ENCODE data around the gene ISOC2. TPM values are rescaled to one million over a fixed set of nuclear protein-coding genes. Genes with fewer than 3 reads are reported as not detected.
A peak's percentile ranks its signal among the peaks of the same experiment; 100 is the strongest.

Gene ISOC2
- total and polyA plus RNA-seq, 9 of the 15 experiments (the other 6 are each of a cell fraction or from before 2014, with no cell fraction given), result 1.2 to 229 (median 58.3) TPM

DNA sequence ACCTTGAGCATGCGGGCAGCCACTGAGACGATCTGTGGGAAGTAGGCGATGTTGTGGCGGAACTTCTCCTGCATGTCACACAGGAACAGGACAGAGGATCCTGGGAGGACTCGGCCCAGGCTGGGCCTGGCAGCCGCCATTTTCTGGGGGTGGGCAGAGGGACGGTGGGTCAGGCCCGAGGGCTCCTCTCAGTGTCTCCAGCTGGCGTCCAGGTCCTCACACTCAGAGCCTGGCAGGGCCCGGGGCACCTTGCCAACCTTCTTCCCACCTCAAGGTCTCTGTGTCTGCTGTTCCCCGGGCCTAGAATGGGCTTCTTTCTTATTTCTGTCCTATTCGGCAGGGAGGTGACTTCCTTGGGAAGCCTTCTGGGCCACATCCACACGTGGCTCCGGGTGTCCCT lies 5.1 kb downstream of the ISOC2 start:
- ChIA-PET POLR2A (interaction anchor here (0.7 kb wide), 1 partner anchor 49 kb away, joined by 3 read pairs; the partner anchor contains the start of gene UBE2S), CTCF (ENCODE audit: low intra/inter-chr PET ratio) (no interaction called here)
- WGBS (ENCODE audit: insufficient coverage, low coverage, missing lambda C conversion rate), result 96% methylated on average over 11 of the region's 14 CpGs
- H3K9me1 ChIP-seq (ENCODE audit: control insufficient read depth, insufficient read depth, low read length), result no peaks in the 10 kb centered on the region
- in situ Hi-C loops (cut with MboI), result no loop called here
- peaks cover 19 to 73% of the 10 kb centered on the region in 2 experiments for H3K4me1 ChIP-seq (replicated peaks in 1 of 2; ENCODE audit: control insufficient read depth in 2 of 2, insufficient read depth in 2 of 2, low read length in 2 of 2)
- H3K9me3 ChIP-seq (replicated peaks; ENCODE audit: control insufficient read depth, insufficient read depth, low read depth, low read length), result no peaks in the 10 kb centered on the region
- H3K79me2 ChIP-seq (ENCODE audit: control insufficient read depth, insufficient read depth, low read length), result peaks cover 39% of the 10 kb centered on the region
- no TSS peak for BruUV-seq (replicated peaks)
- no peaks in the 10 kb centered on the region; the same call in 1 of the 2 replicates for H4K20me1 ChIP-seq (replicated peaks; ENCODE audit: control insufficient read depth, insufficient read depth, low read length)
- no peak overlapping the region for H3K4me3 ChIP-seq
- H3K36me3 ChIP-seq (ENCODE audit: control insufficient read depth, insufficient read depth, low read length), result peaks cover 41% of the 10 kb centered on the region; the same call in 2 of the 3 replicates
- TF ChIP-seq FOXJ3 (CRISPR knock-in tag; IDR thresholded peaks at IDR 0.05) (no peak), POLR3A (IDR thresholded peaks at IDR 0.05; ENCODE audit: borderline replicate concordance, extremely low read depth, insufficient read depth, insufficient read length) (no peak), POLR2G (IDR thresholded peaks at IDR 0.05; ENCODE audit: low read depth, low read length) (0 out of 2 replicates have a peak, but pooled peaks have one; percentile 32), ARID2 (IDR thresholded peaks at IDR 0.05) (no peak)
- no peak for FAIRE-seq
- no peak for ATAC-seq
- no peaks in the 10 kb centered on the region; a peak in 1 of 5 replicates for H3K27me3 ChIP-seq (ENCODE audit: control insufficient read depth in 2 of 2, insufficient read depth in 2 of 2, low read length in 2 of 2)
- no peak overlapping the region for H3K4me2 ChIP-seq (ENCODE audit: insufficient read depth, low read length)
- peak overlapping the region in 1 of 2 experiments; percentile 28; a peak in 1 of 4 replicates for H3K9ac ChIP-seq (ENCODE audit: insufficient read depth in 1 of 2, low read depth in 2 of 2, low read length in 2 of 2)
- no peak for DNase-seq (ENCODE audit: extremely low read depth in 1 of 4, low spot score in 3 of 4)
- intact Hi-C loops (cut with micrococcal nuclease), result no loop called here
- H2AFZ ChIP-seq (ENCODE audit: low read depth, low read length), result no peak overlapping the region
- no peak overlapping the region for H3K27ac ChIP-seq (ENCODE audit: extremely low read depth, low read depth, low read length)

DNA sequence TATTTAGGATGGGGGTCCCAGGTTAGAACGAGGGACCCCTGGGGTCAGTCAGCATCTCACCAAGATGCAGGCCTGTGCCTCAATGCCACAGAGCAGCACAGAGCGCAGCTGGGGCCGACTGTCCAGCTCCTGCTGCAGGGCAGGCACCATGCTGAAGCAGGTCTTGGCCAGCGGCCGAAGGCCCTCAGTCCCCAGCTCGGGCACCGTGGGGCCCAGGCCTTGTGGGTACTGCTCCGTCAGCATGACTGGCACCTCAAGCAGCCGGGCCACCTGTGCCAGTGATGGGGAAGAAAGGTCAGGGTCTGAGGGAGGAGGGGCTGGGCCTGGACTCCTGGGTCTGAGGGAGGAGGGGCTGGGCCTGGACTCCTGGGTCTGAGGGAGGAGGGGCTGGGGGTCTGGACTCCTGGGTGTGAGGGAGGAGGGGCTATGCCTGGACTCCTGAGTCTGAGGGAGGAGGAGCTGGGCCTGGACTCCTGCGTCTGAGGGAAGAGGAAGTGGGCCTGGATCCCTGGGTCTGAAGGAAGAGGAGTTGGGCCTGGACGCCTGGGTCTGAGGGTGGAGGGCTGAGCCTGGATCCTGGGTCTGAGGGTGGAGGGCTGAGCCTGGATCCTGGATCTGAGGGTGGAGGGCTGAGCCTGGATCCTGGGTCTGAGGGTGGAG lies 5.7 kb downstream of the ISOC2 start:
- ATAC-seq (no peak), DNase-seq (ENCODE audit: extremely low read depth in 1 of 4, low spot score in 3 of 4) (no peak), FAIRE-seq (no peak)
- H2AFZ ChIP-seq (ENCODE audit: low read depth, low read length), result no peak overlapping the region
- no peak overlapping the region for H3K4me3 ChIP-seq
- H3K4me2 ChIP-seq (ENCODE audit: insufficient read depth, low read length), result no peak overlapping the region
- BruUV-seq (replicated peaks), result no TSS peak
- no peaks in the 10 kb centered on the region for H3K9me1 ChIP-seq (ENCODE audit: control insufficient read depth, insufficient read depth, low read length)
- ChIA-PET CTCF (ENCODE audit: low intra/inter-chr PET ratio) (no interaction called here), POLR2A (interaction anchor here (0.6 to 0.7 kb wide), 2 partner anchors 18 to 48 kb away, joined by 3 read pairs; partner anchors contain the start of gene UBE2S)
- in situ Hi-C loops (cut with MboI) (no loop called here), intact Hi-C loops (cut with micrococcal nuclease) (no loop called here)
- H3K27me3 ChIP-seq (ENCODE audit: control insufficient read depth in 2 of 2, insufficient read depth in 2 of 2, low read length in 2 of 2), result peaks cover 0 to under 1% of the 10 kb centered on the region in 2 experiments; a peak in 3 of 5 replicates
- peaks cover 41% of the 10 kb centered on the region; the same call in 2 of the 3 replicates for H3K36me3 ChIP-seq (ENCODE audit: control insufficient read depth, insufficient read depth, low read length)
- peaks cover 18 to 70% of the 10 kb centered on the region in 2 experiments for H3K4me1 ChIP-seq (replicated peaks in 1 of 2; ENCODE audit: control insufficient read depth in 2 of 2, insufficient read depth in 2 of 2, low read length in 2 of 2)
- H3K79me2 ChIP-seq (ENCODE audit: control insufficient read depth, insufficient read depth, low read length), result peaks cover 33% of the 10 kb centered on the region
- no peak overlapping the region for H3K9ac ChIP-seq (ENCODE audit: insufficient read depth in 1 of 2, low read depth in 2 of 2, low read length in 2 of 2)
- TF ChIP-seq SPI1 (IDR thresholded peaks at IDR 0.05; ENCODE audit: borderline replicate concordance, low read depth, low read length), result peak; percentile 32; the same call in 1 of the 2 replicates
- TF ChIP-seq GABPA (tag; conservative IDR thresholded peaks at IDR 0.05; ENCODE audit: low read depth), result no peak
- no peaks in the 10 kb centered on the region; the same call in 1 of the 2 replicates for H4K20me1 ChIP-seq (replicated peaks; ENCODE audit: control insufficient read depth, insufficient read depth, low read length)
- WGBS (ENCODE audit: insufficient coverage, low coverage, missing lambda C conversion rate), result 57% methylated on average over 6 of the region's 11 CpGs
- H3K9me3 ChIP-seq (replicated peaks; ENCODE audit: control insufficient read depth, insufficient read depth, low read depth, low read length), result no peaks in the 10 kb centered on the region
- no peak overlapping the region for H3K27ac ChIP-seq (ENCODE audit: extremely low read depth, low read depth, low read length)
